Activated CD8-positive, alpha-beta memory T cell treated with anti-CD3 and anti-CD28 coated beads for 24 hours (primary cell): ENCODE results near the gene CDH20.
A peak's percentile ranks its signal among the peaks of the same experiment; 100 is the strongest.

Source experiments
- DNase-seq: peaks from one replicate; pipeline ENCODE4 v3.0.0-alpha.2; 2020

The CDH20 gene

DNA sequence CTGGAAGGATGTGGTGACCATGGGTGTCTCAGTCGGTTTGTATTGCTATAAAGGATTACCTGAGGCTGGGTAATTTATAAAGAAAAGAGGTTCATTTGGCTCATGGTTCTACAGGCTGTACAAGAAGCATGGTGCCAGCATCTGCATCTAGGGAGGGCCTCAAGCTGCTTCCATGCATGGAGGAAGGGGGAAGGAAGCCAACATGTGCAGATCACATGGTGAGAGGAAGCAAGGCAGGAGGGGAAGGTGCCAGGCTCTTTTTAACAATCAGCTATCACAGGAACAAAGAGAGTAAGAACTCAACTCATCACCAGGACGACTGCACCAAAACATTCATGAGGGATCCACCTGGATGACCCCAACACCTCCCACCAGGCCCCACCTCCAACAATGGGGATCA is 209.4 kb downstream of the CDH20 start:
- no peak for DNase-seq

DNA sequence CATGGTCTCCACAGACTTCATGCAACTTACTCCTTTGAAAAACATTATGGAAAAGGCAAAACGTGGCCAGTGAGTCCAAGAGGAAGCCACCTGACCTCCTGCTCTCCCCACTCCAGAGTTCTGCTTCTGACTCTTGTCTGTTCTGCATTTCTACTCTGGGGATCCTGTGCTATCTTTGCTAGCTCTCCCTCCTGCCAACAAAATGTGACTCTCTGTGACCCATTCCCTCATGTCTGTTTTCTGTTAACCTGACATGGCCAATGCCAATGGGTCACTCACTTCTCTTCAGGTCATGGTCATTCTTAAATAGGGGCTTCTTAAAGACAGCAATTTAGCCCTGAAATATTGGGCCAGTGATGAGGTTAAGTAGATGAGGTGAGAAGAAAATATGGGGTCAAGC is 210.3 kb downstream of the CDH20 start:
- DNase-seq, result no peak

DNA sequence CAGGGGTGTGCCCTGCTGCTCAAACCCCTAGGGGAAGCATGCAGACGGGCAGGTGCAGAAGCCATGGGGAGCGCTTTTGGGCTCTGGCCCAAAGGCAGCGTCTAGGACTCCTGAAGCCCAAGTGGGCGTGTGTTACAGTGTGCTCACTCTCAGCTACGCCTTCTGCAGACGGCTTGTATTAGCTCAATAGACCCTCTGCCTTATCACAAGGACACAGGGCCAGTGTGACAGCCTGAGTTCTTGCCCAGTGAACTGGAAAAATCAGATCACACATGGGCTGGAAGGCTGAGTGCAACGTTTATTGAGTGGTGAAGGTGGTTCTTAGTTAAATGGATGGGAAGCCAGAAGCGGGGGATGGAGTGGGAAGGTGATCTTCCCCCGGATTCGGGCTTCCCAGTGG is 210.9 kb downstream of the CDH20 start:
- no peak for DNase-seq

DNA sequence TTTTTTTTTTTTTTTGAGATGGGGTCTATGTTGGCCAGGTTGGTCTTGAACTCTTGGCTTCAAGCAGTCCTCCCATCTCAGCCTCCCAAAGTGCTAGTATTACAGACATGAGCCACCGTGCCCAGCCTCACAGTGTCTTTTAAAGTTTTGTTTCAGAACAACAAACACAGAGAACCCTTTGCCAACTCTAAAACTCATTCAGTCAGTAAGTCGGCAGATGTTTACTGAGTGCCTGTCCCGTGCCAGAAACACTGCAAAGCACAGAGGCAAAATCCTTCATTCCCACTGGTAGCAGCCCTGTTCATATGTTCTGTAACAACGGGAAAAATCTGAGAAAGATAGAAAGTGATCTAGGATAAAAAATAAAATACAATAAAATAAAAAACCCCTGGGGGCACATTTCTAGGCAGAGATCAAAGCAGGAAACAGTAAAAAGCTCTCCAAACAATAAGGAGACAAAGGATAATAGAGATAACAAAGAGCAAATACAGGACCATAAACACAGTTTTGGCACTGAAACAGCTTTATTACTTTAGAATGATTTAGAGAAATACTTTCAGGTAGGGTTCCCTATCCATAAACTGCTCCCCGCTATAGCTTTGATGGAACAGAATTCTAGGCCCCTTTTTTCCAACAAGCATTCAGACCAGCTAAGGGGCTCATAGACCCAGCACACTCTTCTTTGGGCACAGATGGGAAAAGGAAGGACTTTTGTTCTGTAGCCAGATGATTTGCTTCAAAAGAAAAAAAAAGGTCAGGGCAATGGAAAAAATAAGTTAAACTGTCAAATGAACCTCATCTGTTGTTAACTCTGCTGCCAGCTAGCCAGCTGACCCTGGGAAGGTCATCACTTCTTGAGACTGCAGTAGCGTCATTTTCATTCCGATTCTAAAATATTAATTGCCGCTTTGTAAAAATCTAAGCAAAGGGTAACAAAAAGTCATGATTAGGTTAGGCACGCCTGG is 212.3 kb downstream of the CDH20 start:
- DNase-seq, result no peak

DNA sequence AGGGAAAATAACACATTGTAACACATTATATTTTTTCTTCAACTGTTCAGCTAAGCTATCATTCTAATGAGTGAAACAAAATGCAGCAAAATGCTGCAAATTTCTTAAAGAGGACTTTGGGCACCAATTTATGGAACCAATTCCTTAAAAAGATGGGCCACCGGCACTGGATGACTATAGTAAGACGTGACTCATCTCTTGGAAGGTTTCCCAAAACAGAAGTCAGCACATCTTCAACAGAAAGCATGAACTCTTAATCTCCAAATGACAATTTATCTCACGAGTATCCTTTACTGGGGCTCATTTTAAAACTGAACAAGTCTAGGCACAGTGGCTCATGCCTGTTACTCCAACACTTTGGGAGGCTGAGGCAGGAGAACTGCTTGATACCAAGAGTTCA is 213.4 kb downstream of the CDH20 start:
- DNase-seq, result no peak

DNA sequence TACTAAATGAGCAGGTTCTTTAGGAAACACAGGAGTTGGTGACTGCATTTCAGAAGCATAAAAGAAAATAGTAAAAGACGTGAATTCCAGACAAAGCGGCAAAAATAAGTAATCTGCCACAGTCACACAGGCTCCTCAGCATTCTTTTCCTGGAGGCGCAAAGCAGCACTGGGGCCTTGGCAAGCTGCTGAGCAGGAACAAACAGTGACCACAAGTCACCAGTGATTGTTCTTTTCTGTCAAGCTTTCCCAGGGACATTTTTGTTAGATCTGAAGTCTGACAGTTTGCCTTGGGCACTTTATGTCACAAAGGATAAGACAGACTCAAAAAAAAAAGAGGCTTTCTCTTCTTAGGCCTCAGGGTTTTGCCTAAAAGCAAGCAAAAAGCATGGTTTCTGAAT is 216.2 kb downstream of the CDH20 start:
- no peak for DNase-seq

DNA sequence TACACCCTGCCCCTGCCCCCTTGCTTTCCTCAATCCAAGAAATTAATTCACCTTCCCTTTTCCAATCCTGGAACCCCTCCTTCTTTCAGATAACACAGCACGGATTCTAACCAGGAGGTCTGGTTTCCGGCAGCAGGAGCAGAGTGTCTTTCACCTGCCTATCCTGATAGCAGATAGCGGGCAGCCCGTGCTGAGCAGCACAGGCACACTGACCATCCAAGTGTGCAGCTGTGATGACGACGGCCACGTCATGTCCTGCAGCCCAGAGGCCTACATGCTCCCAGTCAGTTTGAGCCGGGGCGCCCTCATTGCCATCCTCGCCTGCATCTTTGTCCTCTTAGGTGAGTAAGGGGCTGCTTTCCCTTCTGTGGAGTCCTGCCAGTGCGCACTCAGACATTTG is 216.7 kb downstream of the CDH20 start:
- DNase-seq, result no peak

DNA sequence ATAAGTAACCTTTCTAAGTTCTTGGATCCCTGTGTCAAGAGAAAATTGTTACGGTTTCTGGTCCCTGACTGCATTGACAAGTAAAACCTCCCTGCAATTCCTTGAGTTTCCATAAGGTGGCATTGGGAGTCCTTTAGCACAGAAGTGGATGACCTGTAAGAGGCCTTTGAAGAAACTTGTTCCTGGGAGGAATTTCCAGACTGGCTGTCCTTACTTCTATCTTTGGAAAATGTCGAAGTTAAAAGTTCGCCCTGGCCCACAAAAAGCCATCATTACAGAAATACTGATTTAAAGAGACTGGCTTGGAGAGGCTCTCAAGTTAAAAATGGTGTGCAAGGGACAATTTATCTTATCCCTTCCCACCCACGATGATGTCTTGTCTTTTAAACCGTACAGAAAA is 218.4 kb downstream of the CDH20 start:
- DNase-seq, result no peak

DNA sequence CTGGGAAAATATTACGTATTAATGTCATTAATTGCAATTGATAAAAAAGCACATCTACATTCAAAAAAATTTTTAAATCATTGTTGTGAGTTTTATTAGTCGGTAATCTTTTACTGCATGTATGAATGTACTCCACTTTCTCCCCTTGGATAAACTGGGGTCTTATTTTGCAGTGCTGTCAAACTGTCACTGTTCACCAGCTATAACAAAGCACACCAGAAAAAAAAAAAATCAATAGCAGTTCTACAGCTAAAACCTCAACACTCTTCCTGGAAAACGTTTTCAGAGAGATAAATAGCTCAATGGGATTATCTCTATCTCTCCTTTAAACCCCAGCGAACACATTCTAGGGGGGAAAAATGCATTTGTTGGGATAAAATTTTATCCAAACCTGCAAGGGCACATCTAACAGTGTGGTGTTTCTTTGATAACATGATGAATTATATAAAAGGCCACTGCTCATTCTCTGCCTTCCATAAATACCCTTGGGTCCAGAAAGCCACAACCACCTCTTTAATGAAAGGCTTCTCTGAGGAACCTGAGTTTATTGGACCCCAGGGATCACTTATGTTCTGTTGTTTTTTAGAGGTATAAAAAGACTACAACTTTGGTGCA is 219.9 kb downstream of the CDH20 start:
- no peak for DNase-seq

DNA sequence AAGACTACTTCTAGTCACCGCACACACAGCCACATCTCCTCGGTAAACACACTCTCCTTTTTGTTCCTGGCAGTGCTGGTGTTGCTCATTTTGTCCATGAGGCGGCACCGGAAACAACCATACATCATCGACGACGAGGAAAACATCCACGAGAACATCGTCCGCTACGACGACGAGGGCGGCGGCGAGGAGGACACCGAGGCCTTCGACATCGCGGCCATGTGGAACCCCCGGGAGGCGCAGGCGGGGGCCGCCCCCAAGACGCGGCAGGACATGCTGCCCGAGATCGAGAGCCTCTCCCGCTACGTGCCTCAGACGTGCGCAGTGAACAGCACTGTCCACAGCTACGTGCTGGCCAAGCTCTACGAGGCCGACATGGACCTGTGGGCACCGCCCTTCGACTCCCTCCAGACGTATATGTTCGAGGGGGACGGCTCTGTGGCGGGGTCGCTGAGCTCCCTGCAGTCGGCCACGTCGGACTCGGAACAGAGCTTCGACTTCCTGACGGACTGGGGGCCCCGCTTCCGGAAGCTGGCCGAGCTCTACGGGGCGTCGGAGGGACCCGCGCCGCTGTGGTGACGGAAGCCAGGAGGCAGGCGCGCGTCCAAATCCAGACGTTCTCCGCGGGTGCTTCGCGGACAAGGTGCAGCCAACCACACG is 221.0 kb downstream of the CDH20 start:
- no peak for DNase-seq

DNA sequence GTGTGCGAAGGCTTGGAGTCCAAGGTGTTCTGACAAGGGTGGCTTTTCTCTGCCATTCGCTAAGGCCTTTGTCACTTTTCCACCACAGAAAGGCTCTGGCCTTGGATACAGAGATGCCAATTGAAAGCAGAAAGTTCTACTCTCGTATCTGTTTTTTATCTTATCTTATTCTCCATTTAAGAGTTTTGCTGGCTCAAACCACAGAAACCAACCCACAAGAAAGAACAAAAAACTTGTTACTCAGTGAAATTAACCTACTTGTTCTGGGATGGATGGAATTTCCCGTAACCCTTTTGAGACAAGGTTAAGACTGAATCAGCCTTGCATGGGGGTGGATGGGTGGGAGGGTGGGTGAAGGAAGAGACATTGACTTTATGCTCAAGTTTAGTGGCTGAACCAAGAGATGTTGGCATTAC is 221.7 kb downstream of the CDH20 start:
- DNase-seq, result no peak

DNA sequence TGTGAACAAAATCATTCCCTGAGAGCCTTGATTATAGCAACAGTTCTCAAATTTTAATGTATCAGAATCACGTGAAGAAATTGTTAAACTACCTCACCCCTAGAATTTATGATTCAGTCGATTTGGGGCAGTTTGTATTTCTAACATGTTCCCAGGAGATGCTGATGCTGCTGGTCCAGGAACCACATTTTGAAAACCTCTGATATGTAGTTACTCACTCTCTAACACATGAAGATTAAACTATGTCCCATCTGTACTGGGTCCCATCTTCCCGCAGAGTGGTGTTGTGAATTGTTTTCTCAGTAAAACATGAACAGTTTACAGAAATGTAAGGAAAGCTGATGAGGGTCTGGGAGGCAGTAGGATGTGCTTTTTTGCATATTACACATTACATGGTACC is 223.1 kb downstream of the CDH20 start:
- no peak for DNase-seq

DNA sequence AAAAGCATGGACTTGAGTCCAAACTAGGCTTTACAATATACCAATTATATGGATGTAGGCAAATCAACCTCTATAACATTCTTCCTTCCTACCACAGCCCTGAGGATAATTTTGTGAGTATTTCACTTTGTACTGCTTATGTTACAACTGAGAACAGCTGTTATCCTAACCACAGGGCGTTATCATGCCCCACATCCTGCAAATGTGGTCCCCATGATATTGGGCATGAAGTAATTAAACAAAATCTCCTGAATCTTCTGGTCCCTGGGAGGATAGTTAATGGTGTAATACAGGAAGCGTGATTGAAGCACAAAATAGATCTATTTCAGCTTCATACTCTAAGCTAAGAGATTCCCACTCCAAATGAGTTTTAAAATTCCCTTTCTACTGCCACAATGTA is 223.6 kb downstream of the CDH20 start:
- DNase-seq, result no peak

DNA sequence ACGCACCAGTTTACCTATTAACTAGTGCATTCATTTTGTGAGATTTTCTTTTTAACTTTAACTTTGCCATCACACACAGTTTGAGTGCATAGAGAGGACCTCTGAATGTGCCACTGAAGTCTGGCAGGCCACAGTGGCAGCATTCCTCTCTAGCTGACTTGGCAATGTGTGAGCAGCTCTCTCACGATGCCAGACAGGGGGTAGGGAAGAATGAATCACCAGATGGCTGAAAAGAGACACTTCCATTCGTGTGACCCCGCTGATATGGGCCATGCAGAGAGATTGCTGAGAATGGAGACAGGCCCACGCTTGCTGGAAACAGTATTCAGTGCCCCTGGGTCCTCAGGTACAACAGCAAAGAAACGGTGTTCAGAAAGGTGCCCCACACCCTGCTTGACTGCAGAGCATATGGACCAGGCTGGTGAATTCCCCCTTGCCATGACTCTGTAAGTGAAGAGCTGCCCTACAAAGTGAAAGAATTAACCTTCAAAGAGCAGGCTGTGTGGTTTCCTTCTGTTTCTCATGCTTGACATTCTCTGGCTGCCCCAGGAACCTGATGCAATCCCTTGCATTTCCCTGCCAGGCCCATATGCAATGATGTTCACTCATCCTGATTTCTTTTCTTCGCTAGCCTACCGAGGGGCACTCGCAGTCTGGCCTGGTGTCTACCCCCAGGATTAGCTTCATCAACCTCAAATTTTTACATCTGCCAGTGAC is 236.1 kb downstream of the CDH20 start:
- DNase-seq, result no peak

DNA sequence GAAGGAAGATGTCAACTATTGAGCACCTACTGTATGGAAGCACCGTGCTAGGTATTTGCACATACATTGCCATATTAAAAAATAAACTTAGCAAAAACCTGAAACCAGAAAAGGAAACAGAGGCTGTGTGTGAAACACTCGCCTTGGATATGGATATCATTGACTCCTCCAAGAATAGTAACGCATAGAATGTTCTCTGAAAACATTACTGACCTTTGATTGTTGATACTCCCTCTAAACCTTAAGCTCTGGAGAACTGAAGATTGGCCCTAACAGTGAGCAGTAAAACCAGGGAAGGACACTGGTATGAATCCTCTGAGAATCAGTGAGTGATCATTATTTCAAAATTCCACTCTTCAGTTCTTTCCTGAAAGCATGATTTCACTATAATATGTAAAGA is 236.8 kb downstream of the CDH20 start:
- DNase-seq, result no peak

DNA sequence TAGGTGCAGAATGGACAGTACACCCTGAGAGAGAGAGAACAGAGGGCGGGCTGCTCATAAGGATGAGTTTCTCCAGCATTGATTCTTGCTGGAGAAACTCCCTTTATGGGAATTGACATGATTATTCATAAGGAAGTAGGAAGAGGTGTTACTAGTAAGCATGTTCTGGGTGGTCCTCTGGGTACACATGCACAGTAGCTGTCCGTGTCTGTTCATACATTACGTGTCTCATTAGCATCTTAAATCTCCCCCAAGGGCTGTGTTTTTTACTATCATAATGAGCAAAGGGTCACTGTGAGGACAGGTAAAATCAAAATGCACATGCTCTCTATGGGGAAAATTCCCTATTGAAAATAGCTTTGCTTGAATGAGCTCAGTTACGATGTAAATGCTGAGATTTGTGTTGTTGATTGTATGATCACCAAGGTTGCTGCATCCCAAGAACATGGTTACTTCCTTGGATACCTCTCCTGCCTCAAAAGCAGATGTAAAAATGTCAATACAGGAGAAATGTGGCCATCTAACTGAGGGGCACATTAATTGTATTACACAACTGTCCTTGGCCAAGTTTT is 238.9 kb downstream of the CDH20 start:
- DNase-seq, result no peak

DNA sequence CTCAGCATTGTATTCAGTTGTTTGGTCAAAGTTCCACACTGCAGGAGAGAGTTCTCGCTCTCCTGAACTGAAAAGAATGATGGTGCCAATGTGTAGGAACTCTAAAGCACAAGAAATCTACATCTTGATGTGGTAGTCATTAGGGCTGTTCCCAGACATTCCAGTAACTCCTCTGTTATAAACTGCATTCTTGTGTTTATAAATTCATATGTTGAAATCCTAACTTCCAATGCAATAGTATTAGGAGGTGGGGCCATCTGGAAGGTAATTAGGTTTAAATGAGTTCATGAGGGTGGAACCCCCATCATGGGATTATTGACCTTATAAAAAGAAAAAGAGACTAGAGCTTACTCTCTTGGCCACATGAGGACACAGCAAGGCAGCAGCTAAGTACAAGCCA is 239.6 kb downstream of the CDH20 start:
- no peak for DNase-seq

DNA sequence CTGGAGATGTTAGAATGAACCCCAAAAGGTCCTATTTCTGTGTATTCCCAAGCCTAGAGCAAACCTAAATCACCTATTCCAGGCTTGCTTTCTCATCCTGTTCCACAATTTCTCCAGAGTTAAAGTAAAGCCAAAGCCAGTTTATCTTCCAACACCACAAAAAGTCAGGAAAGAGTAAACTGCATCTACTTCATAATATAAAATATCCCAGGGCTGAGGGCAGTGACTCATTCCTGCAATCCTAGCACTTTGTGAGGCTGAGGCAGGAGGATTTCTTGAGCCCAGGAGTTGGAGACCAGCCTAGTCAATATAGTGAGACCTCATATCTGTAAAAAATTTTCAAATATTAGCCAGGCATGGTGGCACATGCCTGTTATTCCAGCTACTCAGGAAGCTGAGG is 241.4 kb downstream of the CDH20 start:
- no peak for DNase-seq

DNA sequence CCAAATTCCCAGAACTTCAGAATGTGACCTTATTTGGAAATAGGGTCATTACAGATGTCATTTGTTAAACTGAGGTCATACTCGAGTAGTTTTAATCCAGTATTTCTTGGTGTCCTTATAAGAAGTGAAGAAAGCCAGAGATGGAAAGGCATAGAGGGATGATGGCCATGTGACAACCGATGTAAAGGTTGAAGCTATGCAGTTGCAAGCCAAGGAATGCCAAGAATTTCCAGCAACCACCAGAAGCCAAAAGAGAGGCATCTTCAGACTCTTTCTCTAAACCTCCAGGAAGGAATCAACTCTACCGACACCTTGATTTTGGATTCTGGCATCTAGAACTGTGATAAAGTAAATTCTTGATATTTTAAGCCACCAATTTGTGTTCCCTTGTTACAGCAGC is 242.2 kb downstream of the CDH20 start:
- no peak for DNase-seq

DNA sequence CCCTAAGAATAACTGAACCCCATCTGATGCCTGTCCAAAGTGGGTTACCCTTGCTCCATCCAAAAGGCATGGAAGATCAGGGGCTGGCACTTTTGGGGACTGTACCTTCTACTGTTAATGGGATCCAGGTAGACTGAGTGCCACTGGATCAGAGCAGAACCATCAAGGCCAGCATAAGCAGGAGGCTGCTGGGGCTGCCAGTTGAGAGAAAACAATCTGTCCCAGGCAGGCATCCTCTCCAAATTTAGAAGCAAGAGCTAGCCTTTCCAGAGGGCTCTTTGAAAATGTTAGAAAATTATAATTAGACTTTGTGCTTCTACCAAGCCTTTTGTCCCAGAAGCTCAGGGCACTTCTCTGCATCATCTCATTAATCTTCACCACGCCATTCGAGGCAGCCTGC is 245.6 kb downstream of the CDH20 start:
- DNase-seq, result no peak

DNA sequence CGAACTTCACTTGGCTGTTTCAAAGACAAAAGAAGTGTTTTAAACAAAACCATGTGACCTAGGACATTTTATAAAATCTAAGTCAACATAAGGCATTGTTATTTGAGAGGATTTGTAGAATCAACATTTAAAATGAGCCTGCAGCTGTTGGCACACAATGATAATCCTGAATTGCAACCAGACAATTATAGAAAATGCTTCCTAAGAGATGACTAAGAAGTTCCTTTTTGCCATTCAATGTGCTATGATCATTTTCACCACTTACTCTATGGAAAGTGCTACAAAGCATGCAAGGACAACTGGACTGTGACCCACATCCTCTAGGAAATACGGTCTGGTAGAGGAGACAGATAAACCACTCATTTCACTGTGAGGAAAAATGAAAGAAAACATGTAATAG is 246.4 kb downstream of the CDH20 start:
- no peak for DNase-seq

DNA sequence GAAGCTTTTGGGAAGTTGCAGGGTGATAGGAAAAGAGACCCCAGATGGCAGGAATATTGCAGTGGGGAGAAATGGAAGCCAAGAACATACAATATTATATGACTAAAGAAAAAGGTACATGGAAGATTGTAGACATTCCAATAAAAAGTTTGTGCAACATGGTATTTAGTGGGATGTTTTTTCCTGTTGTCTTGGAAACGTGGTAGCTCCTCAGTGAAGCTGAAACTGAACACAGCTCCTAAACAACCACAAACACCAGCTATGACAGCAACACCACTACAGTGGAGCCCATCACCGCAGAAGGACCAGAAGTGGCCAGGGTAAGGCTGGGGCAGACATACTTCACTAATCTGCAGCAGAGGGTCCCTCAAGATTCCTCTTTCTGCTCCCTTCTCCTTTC is 246.8 kb downstream of the CDH20 start:
- DNase-seq, result no peak

DNA sequence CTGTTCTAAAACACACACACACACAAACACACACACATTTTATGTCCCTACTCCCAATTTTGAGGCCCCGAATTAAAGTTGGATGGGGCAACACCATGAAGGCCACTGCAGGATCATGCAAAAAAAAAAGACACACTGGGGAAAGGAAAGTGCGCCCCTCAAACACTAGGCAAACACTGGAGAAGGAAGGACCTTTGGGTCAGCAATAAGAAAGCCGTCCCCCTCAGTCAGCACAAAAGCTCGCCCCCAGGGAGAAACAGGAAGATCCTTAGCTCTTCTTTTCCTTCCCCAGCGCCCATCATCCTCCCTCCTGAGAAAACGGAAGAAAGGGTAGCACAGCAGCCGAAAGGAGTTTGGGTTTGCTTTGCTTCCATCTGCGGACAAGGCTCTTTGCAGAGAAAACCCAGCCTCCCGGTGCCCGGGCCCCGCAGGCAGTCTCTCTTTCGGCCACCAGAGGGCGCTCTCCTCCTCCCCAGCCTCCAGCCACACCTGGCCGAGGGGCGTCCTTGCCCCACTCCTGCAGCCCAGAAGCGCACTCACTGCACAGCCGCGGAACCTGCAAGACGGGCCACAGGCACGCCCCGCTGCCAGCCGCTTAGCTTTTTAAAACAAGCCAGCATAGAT is 248.5 kb downstream of the CDH20 start:
- DNase-seq, result peak; percentile 89
